Measurements from ENCODE around the gene TRAPPC11.
"Not testable (repeated sequence)": the region's sequence is repeated elsewhere in the genome, so short reads cannot be mapped to it uniquely, and the experiment has no call there.

TRAPPC11 gene

GRCh38 chr4:183716302-183716701, 57.2 kb downstream of the TRAPPC11 start:
- H3K4me3 ChIP-seq (ENCODE audit: low read length) = no peak overlapping the region
- no peak for TF ChIP-seq CTCF (conservative IDR thresholded peaks at IDR 0.05; ENCODE audit: low read length)
- no peak for DNase-seq (ENCODE audit: low read depth)

GRCh38 chr4:183718876-183719275, 59.8 kb downstream of the TRAPPC11 start:
- no peak overlapping the region for H3K4me3 ChIP-seq (ENCODE audit: low read length)
- DNase-seq (ENCODE audit: low read depth) = no peak
- TF ChIP-seq CTCF (conservative IDR thresholded peaks at IDR 0.05; ENCODE audit: low read length) = no peak

GRCh38 chr4:183721207-183722081, 62.4 kb downstream of the TRAPPC11 start:
- DNase-seq (ENCODE audit: low read depth) = peak; percentile 24
- peak overlapping the region; percentile 22; the same call in 1 of the 2 replicates for H3K4me3 ChIP-seq (ENCODE audit: low read length)
- peak; percentile 52 for TF ChIP-seq CTCF (conservative IDR thresholded peaks at IDR 0.05; ENCODE audit: low read length)

DNA sequence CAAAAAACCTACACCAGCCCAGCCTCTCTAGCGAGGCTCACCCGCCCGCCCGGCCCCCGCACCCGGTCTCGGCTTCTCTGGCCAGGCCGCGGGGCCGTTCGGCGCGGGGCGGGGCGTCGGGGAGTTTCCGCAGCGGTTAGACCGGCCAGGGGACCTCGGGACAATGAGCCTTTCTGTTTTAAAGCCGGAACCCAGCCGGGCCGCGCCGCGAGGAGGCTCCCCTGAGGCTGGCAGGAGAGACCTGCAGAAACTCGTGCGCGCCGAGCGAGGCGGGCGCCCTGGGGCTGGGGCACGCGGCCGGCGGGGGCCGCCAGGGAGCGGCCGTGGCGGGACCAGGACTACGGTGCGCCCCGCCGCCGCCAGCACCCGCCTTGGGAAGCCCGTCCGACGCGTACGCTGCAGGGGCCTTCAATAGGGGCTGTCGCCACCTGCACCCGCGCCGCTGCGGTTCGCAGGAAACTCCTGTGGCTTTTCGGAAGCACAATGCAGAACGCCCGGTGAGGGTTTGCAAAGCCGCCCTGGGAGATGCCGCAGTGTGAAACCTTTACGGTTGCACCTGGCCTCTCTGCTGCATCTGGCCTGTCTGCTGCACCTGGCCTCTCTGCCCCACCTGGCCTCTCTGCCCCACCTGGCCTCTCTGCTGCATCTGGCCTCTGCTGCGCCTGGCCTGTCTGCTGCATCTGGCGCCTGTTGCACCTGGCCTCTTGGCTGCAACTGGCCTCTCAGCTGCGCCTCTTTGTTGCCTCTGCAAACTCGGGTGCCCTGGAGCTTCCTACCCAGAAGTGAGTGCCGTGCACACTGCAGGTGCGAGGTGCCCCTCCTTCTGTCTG, 63.9 kb downstream of the TRAPPC11 start:
- DNase-seq (ENCODE audit: low read depth) = peak; percentile 2
- peak overlapping the region; percentile 48 for H3K4me3 ChIP-seq (ENCODE audit: low read length)
- TF ChIP-seq CTCF (conservative IDR thresholded peaks at IDR 0.05; ENCODE audit: low read length) = no peak

DNA sequence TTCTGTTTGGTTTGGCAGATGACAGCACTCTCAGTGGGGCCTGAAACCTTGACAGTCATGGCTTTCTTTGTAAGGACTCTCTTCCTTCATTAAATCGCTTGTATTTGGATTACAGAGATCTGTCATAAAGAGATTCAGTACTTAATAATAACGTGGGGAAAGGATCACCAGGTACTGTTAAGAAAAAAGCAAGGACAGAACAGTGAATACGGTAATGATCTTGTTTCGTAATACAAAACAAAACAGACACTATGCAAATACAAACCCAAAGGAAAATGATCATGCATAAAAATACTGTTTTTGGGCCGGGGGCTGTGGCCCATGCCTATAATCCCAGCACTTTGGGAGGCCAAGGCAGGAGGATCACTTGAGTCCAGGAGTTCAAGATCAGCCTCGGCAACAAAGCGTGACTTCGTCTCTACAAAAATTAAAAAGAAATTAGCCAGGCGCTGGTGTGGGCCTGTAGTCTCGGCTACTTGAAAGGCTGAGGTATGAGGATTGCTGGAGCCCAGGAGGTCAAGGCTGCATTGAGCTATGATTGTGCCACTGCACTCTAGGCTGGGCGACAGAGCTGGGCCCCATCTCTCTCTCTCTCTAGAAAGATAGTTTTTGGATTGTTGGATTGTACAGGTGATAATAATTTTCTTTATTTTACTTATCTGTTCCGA, 64.6 kb downstream of the TRAPPC11 start:
- no peak for DNase-seq (ENCODE audit: low read depth)
- H3K4me3 ChIP-seq (ENCODE audit: low read length) = no peak overlapping the region
- TF ChIP-seq CTCF (conservative IDR thresholded peaks at IDR 0.05; ENCODE audit: low read length) = no peak

DNA sequence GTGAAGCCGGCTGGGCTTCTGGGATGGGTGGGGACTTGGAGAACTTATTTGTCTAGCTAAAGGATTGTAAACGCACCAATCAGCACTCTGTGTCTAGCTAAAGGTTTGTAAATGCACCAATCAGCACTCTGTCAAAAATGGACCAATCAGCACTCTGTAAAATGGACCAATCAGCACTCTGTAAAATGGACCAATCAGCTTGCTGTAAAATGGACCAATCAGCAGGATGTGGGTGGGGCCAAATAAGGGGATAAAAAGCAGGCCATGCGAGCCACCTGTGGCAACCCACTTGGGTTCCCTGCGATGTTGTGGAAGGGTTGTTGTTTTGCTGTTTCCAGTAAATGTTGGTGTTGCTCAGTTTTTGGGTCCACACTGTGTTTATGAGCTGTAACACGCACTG, 66.5 kb downstream of the TRAPPC11 start:
- not testable (repeated sequence) for H3K4me3 ChIP-seq (ENCODE audit: low read length); DNase-seq (ENCODE audit: low read depth)

- H3K4me3 ChIP-seq (ENCODE audit: low read length) = no peak overlapping the region
- DNase-seq (ENCODE audit: low read depth) = no peak
- no peak for TF ChIP-seq CTCF (conservative IDR thresholded peaks at IDR 0.05; ENCODE audit: low read length)
These were observed 68.4 kb downstream of the TRAPPC11 start for GRCh38 chr4:183727482-183727881.
